HG02642 (cell line): ENCODE results near the gene UBE3C.
"Not testable (repeated sequence)": the region's sequence is repeated elsewhere in the genome, so short reads cannot be mapped to it uniquely, and the experiment has no call there.

Source experiments
- ATAC-seq: cut with Tn5 transposase; IDR thresholded peaks from one replicate; pipeline ENCODE4 v1.9.1; 2021; ENCODE audit warnings: mild to moderate bottlenecking; ENCODE audit not compliant: unreplicated experiment, poor library complexity

The UBE3C gene

DNA sequence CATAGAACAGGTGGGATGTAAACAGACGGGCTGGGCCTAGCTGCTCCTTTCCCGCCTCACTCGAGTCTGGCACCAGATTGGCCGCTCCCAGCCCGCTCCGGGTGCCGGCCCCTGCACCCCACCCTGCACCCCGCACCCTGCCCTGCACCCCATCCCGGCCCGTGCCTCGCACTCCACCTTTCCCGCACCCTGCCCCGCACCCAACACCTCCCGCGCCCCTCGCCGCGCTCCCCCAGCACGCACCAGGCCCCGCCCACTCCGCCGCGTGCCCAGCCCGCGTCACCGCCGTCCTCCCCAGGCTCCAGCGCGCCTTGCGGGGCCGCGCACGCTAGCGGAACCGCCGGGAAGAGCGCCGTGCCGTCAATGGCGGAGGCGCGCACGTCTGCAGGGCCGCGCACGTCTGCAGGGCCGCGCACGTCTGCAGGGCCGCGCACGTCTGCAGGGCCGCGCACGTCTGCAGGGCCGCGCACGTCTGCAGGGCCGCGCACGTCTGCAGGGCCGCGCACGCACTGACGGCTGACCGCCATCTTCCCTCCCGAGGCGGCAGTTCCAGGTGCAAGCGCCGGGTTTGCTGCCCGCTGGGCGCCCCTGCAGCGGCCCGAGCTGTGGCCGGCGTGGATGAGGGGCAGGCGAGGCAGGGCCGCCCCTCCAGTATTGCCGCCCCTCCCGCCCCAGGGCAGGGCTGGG lies at the start of gene UBE3C:
TSS of gene UBE3C (plus strand) at position 503 of the 687 bp plus-strand sequence. CDS start 347 bp downstream, outside the sequence.
- ATAC-seq = peak; percentile 86

DNA sequence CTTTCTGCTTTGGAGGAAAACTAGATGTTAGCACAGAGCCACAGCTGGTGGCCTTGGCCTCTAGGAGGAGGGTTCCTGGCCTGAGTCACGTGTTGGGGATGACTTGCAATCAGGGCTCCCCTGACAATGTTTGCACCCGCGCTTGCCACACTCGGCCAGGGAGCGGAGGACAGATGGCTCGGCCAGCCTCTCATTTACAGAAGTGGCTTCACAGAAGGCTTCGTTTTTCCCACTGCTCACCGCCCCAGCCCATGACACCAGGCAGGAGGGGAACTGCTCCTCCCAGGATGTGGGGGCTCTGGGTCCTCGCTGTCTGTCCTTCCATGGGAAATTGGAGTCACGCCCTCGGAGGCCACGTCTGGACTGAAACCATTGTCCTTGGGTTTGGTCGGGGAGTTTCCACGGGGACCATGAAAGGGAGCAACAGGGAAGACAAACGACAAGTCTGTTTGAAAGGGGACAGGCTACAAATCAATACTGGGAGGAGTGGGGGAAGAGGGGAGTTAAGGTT lies 49.6 kb upstream of the UBE3C start:
- no peak for ATAC-seq

DNA sequence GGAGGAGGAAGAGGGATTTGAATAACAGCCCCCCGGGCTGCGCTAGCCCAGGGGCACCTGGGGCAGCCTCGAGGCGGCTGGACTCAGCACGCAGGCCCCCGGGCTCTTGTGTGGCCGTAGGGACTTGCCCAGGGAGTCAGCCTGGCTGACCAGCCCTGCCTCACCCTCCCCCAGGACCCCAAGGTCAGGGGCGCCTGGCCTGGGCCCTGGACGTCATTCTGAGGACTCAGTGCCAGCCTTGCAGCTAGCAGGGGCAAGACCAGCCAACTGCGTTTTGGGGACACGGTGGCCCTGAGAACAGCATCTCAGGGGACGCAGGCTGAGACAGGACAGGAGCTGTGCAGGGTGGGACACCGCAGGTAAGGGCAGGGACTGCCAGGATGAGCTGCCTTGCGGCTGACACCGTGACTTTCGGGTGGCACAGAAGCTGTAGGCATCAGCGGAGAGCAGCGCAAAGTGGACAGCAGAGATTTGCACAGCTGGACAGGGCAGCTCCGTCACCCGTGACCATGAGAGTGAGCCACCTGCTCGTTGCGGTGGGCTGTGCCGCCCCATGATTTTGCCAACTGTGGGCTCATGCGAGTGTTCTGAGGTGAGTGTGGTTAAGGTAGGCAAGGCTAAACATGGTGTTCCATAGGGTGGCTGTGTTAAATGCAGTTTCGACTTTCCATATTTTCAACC lies 48.1 kb upstream of the UBE3C start:
- no peak for ATAC-seq

DNA sequence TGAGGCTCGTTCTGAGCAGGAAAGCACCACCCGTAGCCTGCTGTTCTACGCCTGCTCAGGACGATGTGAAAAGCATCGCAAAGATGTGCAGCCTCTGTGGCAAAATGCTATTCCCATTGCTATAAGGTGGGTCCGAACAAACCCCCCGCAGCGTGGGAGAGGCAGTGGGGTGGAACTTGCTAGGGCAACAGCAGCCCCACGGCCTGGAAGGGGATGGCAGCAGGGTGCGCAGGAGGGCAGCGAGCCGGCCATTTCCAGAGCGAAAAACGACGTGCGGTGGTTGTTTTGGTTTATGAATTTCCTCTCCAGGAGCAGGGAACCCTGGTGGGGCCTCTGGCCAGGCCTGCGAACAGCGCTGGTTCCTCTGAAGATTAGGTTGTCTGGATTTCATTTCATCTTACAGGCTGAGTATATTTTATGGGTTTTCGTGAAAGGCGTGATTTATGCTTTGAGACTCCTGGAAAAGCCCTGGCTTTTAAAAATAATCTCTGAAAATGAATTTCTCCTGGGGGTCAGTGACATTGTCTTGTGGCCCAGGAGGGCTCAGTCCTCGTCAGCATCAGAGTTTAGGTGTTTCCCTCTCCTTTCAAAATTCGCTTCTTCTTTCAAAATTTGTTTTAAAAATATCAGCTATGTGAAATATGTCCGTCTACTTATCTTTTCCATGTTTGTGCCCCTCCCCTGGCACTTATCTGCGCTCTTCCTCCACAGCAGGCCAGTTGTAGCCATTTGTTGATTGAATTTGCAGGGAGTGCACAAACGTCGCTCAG lies 42.3 kb upstream of the UBE3C start:
- ATAC-seq = no peak

DNA sequence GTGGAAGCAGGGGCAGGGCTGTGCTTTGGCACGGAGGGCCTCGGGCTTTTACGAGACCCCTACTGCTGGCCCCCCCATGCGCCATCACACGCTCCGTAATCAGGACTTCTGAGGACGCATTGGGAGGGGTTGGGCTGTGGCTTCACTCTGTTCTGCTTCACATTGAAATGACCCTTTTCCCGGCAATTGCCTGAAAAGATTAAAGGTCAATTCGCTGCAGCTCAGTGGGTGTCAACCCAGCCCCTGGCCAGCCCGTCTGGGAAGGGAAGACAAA lies 41.7 kb upstream of the UBE3C start:
- no peak for ATAC-seq

DNA sequence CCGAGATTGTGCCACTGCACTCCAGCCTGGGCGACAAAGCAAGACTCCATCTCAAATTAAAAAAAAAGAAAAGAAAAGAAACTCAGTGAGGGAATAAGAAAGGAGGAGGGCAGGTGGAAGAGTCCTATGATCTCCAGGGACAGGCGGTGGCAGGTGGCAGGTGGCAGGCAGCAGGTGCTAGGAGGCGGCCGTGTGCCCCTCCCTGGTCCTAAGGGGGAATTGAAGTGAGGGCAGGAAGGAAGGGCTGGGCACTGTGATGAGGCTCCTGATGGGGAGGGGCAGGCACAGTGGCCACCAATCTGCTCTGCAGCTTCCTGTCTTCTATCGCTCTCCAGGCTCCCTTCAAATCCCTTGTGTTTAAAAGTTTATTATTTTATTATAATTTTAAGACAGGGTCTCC lies 41.2 kb upstream of the UBE3C start:
- no peak for ATAC-seq

DNA sequence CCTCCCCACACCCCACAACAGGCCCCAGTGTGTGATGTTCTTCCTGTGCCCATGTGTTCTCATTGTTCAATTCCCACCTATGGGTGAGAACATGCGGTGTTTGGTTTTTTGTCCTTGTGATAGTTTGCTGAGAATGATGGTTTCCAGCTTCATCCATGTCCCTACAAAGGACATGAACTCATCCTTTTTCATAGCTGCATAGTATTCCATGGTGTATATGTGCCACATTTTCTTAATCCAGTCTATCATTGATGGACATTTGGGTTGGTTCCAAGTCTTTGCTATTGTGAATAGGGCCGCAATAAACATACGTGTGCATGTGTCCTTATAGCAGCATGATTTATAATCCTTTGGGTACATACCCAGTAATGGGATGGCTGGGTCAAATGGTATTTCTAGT lies 38.7 kb upstream of the UBE3C start:
- ATAC-seq = not testable (repeated sequence)

DNA sequence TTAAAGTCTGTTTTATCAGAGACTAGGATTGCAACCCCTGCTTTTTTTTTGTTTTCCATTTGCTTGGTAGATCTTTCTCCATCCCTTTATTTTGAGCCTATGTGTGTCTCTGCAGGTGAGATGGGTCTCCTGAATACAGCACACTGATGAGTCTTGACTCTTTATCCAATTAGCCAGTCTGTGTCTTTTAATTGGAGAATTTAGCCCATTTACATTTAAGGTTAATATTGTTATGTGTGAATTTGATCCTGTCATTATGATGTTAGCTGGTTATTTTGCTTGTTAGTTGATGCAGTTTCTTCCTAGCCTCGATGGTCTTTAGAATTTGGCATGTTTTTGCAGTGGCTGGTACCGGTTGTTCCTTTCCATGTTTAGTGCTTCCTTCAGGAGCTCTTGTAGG lies 35.1 kb upstream of the UBE3C start:
- not testable (repeated sequence) for ATAC-seq

DNA sequence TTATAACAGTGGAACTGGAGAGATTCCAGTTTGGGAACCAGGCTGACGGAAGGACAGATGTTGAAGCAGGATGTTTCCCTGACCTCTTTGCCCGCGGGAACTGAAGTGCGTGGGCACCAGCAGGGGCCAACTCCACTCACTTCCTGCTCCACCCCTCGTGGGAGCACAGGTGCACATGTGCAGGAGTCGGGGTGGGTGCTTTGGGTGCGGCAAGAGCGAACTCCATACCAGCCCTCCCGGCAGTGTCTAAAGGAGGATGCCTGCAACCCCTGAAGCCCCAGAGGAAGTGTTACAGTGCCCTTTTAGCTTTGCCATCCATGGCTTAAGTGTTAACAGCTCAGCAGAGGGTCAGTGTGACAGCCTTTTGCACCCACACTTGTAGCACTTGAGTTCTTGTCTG lies 27.4 kb upstream of the UBE3C start:
- no peak for ATAC-seq

DNA sequence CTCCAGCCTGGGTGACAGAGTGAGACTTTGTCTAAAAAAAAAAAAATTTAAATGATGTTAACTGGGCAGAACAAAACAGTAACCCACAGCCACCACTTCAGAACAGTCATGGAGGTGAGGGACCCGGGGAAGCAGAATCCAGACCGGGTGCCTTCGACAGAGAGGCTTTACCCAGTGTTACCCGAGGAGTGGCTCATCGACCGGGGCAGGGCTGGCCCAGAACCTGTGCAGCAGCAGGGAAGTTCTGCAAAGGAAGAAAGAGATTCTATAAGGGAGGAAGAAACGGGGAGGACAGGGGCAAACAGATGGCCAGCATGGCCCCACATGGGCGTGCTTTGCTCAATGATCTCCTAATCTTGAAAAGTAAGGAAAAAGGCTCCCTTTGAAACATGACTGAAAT lies 26.0 kb upstream of the UBE3C start:
- ATAC-seq = no peak

DNA sequence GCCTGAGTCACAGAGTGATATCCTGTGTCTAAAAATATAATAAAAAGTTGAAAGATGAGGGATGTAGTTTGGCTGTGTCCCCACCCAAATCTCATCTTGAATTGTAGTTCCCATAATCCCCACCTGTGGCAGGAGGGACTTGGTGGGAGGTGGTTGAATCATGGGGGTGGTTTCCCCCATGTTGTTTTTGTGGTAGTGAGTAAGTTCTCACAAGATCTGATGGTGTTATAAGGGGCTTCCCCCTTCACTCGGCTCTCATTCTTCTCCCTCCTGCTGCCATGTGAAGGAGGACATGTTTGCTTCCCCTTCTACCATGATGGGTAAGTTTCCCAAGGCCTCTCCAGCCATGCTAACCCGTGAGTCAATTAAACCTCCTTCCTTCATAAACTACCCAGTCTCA lies 25.1 kb upstream of the UBE3C start:
- ATAC-seq = no peak

DNA sequence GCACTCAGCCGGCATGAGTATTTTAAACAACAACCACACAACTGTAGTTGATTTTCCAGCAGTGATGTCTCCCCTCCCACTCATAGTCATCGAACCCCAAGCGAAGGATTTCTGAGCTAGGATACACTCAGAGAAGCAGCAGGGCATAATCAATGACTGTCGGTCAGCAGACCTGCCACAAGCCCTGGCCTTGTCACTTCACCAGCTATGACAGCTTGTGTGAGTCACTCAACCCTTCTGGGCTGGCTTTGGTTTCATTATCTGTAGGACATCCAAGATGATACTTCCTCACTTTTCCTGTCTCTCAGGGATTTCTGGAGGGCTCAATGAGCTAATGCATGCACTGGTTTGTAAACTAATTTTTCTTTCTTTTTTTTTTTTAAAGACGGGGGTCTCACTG lies 22.0 kb upstream of the UBE3C start:
- no peak for ATAC-seq

DNA sequence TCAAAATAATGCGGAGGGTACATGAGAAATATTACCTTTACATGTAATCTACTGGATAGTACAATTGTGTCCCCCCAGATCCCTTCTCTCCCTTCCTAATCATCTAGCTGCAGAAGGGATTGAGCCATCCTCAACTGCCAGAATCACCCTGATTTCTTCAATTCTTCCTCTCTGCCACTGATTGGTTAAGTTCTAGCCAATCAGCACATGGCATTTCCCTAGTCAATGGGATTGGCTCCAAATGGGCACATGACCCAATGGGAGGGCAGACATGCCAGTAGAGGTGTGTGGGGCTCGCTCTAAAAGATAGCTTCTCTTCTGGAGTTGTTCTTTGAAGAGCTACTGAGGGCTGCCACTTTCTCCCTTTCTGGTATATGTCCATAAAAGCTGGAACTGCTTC lies 20.9 kb upstream of the UBE3C start:
- no peak for ATAC-seq

DNA sequence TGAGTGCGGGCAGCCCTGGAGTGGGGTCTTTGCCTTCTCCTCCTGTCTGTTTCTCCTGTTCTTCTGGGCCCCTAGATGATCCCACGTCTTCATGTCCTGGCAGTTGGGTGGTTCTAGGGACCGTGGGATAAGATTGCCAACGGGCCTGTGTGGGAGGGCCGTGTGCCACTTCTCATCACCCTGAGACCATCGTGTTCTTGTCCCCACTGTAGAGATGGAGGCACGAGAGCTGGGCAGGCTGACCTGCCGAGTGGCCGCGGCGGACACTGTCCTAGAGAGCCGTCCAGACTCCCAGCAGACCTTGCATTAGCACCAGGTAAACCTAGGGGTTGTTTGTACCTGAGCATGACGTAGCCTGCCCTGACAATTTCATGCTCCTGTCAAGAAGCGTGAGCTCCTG lies 18.5 kb upstream of the UBE3C start:
- no peak for ATAC-seq

DNA sequence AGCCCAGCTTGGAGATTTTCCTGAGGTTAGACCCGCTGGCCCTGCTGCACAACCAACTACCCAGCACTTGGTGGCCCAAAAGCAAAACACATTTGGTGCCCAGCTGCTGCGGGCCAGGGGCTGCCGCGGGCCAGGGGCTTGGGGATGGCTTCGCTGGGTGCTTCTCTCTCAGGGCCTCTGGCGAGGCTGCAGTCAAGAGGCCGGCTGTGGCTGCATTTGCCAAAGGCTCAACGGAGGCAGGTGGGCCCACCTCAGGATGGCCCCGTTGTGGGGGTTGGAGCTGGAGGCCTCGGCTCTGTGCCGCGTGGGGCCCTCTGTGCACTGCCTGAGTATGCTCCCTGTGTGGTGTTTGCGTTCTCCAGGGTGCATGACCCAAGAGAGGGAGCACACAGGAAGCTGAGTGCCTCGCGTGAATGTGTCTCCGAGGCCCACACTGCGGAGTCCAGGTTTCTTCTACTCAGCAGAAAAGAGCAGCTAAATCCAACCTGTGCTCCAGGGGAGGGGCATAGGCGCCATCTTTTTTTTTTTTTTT lies 17.5 kb upstream of the UBE3C start:
- no peak for ATAC-seq

DNA sequence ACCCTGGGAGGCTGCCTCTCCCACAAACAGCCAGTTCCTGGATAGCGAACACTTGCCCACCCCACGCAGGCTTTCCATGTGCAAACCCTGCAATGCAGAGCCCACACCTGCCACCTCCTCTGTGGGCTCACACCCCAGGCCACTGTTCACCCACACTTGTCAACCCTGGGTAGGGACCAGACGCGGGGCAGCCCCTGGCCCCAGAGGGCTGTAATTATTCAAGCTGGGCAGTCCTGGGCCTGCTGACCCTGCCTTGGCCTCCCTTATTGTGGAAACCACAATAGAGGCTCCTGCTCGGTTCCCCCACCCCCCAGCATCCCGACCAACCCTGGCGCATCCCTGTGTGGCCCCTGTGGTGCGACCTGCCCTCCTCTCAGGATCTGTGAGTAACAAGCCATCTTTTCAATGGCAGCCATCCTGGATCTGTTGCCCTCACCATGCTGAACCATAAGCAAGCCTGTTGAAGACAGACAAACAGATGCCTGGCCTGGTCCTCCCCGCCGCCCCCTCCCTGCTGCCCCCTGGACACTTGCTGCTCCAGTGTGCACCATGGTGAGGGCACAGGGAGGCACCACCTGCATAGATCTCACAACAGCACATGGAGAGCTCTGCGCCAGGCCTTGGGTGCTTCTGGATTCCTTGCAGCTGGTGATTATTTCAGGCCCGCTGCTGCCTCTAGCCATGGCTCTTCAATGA lies 15.8 kb upstream of the UBE3C start:
- no peak for ATAC-seq

DNA sequence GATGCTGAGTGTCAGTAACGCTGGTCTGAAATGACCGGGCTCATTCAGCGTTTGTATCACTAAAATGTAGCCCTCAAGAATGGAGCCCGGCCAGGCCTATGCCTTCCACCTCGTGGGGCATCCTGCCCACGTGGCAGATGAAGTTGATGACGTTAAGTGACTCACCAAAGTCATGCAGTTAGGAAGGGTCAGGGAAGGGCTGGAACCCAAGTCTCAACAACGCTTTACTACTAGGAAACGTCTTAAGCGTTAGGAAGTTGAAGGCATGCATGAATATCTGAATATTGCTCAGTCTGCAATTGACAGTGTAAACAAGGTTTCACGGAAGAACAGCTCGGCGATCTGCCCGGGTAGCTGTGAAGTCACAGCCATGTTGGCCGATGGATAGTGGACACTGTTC lies 14.0 kb upstream of the UBE3C start:
- ATAC-seq = no peak

DNA sequence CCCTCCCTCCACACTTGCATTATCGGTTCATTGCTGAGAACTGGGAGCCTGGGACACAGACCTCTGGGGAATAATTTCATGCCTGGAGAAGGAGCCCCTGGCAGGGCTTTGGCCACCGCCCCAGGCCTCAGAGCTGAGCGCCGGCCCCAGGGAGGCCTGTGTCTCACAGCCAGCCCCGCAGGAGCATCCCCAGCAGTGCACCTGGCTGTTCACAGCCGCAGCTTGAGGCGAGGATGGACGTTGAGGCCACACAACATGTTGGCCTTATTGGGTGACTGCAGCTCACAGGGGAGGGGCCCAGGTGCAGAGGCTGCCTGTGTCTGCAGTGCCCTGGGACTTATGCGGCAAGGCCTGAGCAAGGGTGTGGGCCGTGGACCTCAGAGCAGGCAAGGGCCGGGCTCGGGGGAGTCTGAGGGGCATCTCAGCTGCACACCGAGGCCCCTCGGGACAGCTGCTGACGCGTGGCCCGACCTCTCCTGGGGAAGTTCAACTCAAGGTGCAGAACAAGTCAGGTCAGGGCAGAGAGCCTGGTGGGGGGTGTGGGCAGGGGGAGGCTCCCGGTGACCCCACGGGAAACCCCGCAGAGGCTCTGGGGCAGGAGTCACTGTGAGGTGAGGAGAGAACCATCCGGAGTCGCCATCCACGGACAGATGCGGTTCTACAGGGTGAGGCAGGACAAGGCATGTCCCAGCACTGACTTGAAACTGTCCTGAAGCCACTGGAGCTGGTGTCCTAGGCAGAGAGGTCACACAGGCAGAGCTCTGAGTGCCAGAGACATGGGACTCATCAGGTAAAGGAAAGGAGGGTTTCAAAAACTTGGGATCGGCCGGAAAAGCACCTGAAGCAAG lies 13.1 kb upstream of the UBE3C start:
- ATAC-seq = no peak

DNA sequence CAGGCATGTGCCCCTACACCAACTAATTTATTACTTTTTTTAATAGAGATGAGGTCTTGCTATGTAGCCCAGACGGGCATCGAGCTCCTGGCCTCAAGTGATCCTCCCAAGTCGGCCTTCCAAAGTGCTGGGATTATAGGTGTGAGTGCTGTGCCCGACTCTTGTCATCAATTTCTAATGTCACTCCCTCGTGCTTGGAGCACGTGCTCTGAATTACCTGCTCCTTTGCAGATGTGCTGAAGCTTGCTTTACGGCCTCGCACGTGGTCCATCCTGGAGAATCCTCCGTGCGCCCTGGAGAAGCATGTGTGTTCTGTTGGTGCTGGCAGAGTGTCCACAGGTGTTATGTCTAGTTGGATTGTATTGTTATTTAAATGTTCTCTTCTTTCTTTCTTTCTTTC lies 11.8 kb upstream of the UBE3C start:
- ATAC-seq = no peak

DNA sequence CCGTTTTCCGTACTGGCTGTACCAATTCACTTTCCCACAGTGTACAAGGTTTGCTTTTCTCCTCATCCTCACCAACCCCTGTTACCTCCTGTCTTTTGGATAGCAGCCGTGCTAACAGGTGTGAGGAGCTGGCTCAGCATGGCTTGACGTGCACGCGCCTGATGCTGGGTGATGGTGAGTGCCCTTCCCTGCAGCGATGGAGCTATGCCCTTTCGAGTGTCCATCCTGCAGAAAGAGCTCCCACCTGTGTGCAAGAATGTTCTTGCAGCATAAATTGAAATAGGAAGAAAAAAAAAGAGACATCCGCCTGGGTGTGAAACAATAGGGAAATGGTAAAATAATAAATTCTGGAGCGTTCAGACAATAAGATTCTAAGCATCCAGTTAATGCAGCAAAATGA lies 9.5 kb upstream of the UBE3C start:
- ATAC-seq = no peak
